Adrenal gland (tissue), 12 donors: ENCODE data around the gene SPARC. TPM values are rescaled to one million over a fixed set of nuclear protein-coding genes. Genes with fewer than 3 reads are reported as not detected.

Experiments used
- DNase-seq, 7 donors: peaks; one replicate each; pipeline ENCODE4 v3.0.0-alpha.2; 2019 to 2020
- H3K27ac ChIP-seq, 5 donors: fragments of 200-600 bp; sonication (generic) in 4 of 5; 1 replicate in 3 of 5; 2 replicates in 2 of 5; pipeline versions ENCODE4 v1.5.1 to v1.8.0; 2016 to 2020; ENCODE audit warnings: mild to moderate bottlenecking in 1 of 5
- H3K27me3 ChIP-seq: fragments of 200-600 bp; 2 replicates; pipeline ENCODE4 v1.8.0; 2021
- H3K36me3 ChIP-seq, 2 donors: fragments of 200-600 bp; replicated peaks in 1 of 2; 1 replicate in 1 of 2; 2 replicates in 1 of 2; pipeline versions ENCODE4 v1.5.1 to v1.8.0; 2018 to 2022
- H3K4me1 ChIP-seq, 2 donors: fragments of 200-600 bp; replicated peaks in 1 of 2; 1 replicate in 1 of 2; 2 replicates in 1 of 2; pipeline versions ENCODE4 v1.5.1 to v1.8.0; 2018 to 2021
- H3K4me3 ChIP-seq, 4 donors: fragments of 200-600 bp; sonication (generic) in 3 of 4; one replicate each; pipeline ENCODE4 v1.5.1; 2016 to 2018
- H3K9me3 ChIP-seq, 3 donors: fragments of 200-600 bp; sonication (generic) in 1 of 3; replicated peaks in 1 of 3; 1 replicate in 2 of 3; 2 replicates in 1 of 3; pipeline versions ENCODE4 v1.5.1 to v1.8.0; 2016 to 2021
- POLR2A ChIP-seq, 2 donors: fragments of 450-650 bp; IDR thresholded peaks; one replicate each; pipeline ENCODE4 v1.6.1; 2017; ENCODE audit warnings: antibody characterized with exemption in 2 of 2, mild to moderate bottlenecking in 2 of 2, moderate library complexity in 1 of 2
- WGBS, 4 donors: extraction: QIAGEN DNeasy Blood & Tissue Kit in 2 of 4; methylation state at CpG; one replicate each; pipeline versions ENCODE4 v1.1.5 to v1.1.7; 2013 to 2017; 5-methylcytosine and 5-hydroxymethylcytosine counted together
- intact Hi-C, 2 donors: fragments of 100-400 bp; cut with DNase I; formaldehyde crosslinking; loops; one replicate each; pipeline versions ENCODE4 v1.14.1 to v1.15.0; 2022 to 2023
- polyA plus RNA-seq, 3 donors: library from polyadenylated mRNA; stranded (reverse); fragments of 200-250 nt in 2 of 3; fragments of 350-450 nt in 1 of 3; fragmentation: Illumina TruSeq in 1 of 3; extraction: RNeasy Lipid Tissue Mini Kit (QIAGEN cat#74804) in 1 of 3; gene quantifications; one replicate each; pipeline ENCODE4 v1.2.3, GENCODE V29; 2013 to 2014
- total RNA-seq, 9 donors: library from RNA; depleted of rRNA in 4 of 9; stranded (reverse); fragments of >200 nt in 4 of 9; fragments of 120-200 nt in 1 of 9; fragmentation: NEBNext Ultra II Directional in 1 of 9; extraction: Animal tissue kit (Norgen Biotek cat#: 25700) in 1 of 9; gene quantifications; one replicate each; pipeline versions ENCODE4 v1.1.0 to v1.2.4, GENCODE V29; 2013 to 2023
- TF ChIP-seq, protein P1 (sequence below), 6 experiments: fragments of 450-650 bp in 4 of 6; fragments of 200-600 bp in 2 of 6; sonication (generic) in 1 of 6; IDR thresholded peaks; 1 replicate in 5 of 6; 2 replicates in 1 of 6; pipeline versions ENCODE4 v1.5.1 to v1.8.0; 2016 to 2021; ENCODE audit warnings: antibody characterized with exemption in 6 of 6, mild to moderate bottlenecking in 2 of 6, moderate library complexity in 1 of 6
- donor health status: healthy with polysubstance abuse.
- donor health status: Bipolar disorder and iron deficiency.
- donor health status: DM: yes; HTN: yes; CAD: no.
- donor health status: DM: no; HTN: no; CAD: no.
- donor health status: DM: no; HTN: no; CAD: no.
- donor health status: DM: yes; HTN: yes; CAD: no.

The SPARC gene
- total and polyA plus RNA-seq, 12 donors = 145 to 4,554 (median 1,213) TPM

DNA sequence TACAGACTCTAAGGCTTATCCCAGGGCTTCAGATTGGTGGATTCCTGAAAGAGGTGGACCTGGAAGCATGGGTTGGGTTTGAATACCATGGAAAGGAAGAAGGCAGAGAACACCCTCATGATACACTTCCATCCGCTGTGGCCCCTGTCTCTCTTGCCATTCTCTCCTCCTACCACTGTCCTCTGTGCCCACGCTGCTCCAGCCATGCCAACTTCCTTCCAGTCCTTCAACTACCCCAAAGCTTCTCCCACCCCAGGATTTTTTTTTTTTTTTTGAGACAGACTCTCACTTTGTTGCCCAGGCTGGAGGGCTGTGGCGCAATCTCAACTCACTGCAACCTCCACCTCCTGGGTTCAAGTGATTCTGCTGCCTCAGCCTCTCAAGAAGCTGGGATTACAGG, 1.7 kb upstream of the SPARC start:
- Histone ChIP-seq H3K9me3 (no peaks in the 10 kb centered on the region), H3K27ac (peak overlapping the region in 3 of 5 donors; percentile 21 to 86 (median 85)), H3K36me3 (peaks cover 0 to 6% of the 10 kb centered on the region in 2 donors), H3K4me1 (peaks cover 23 to 27% of the 10 kb centered on the region in 2 donors), H3K4me3 (no peak overlapping the region), H3K27me3 (no peaks in the 10 kb centered on the region)
- TF ChIP-seq POLR2A (IDR thresholded peaks at IDR 0.05) = no peak
- TF ChIP-seq, protein P1, sequence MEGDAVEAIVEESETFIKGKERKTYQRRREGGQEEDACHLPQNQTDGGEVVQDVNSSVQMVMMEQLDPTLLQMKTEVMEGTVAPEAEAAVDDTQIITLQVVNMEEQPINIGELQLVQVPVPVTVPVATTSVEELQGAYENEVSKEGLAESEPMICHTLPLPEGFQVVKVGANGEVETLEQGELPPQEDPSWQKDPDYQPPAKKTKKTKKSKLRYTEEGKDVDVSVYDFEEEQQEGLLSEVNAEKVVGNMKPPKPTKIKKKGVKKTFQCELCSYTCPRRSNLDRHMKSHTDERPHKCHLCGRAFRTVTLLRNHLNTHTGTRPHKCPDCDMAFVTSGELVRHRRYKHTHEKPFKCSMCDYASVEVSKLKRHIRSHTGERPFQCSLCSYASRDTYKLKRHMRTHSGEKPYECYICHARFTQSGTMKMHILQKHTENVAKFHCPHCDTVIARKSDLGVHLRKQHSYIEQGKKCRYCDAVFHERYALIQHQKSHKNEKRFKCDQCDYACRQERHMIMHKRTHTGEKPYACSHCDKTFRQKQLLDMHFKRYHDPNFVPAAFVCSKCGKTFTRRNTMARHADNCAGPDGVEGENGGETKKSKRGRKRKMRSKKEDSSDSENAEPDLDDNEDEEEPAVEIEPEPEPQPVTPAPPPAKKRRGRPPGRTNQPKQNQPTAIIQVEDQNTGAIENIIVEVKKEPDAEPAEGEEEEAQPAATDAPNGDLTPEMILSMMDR (IDR thresholded peaks at IDR 0.05) = no peak
- WGBS, 4 donors = 89 to 100% (median 95%) methylated on average over 3 of the region's 3 CpGs
- intact Hi-C loops = no loop called here
- DNase-seq = peak in 2 of 7 donors; percentile 12 to 41

DNA sequence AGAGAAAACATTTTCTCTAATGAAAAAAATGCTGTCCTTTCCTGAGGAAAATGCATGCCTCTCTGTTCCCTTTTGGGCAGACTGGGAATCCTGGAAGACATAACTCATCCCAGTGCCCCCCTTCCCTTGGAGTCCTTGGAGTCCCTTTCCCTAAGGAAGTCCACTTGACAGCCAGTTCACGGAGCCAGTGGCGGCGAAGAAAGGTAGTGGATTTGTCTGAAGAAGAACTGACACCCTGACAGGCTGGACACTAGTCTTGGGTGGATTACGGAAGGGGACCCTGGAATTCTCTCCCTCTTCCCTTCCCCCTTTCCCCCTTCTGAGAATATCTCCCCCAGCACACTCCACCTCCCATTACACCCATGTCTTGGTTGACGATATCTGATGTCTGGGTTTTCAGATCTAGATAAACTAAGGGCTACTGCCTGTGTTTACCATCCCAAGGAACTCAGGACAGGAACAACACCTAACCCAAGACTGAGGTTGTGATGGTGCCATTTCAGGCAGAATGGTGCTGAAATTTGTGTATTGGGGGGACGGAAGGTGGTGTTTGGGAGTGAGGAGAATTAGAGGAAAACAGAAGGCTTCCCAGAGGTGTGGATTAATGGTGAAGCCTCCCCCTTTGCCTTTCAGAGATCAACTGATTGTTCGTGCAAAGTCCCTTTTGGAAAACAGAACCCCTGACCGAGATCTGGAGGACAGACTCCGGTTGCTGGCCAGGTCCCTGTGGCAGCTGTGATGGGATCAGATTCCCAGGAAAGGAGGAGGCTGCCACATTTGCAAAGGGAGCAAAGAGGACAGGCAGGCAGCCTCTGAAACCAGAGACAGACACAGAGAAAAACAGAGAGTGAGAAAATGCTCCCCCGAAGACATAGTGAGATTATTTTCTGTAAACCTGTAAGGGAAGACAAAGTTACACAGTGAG, 704 bp downstream of the SPARC start:
- H3K4me1 ChIP-seq = peaks cover 47 to 51% of the 10 kb centered on the region in 2 donors
- H3K36me3 ChIP-seq = peaks cover 0 to 11% of the 10 kb centered on the region in 2 donors
- 11 to 20% (median 15%) methylated on average over 10 of the region's 10 CpGs for WGBS, 4 donors
- intact Hi-C loops = no loop called here
- no peaks in the 10 kb centered on the region for H3K9me3 ChIP-seq
- H3K27ac ChIP-seq = peak overlapping the region; percentile 45 to 92 (median 85)
- DNase-seq = peak in 2 of 7 donors; percentile 31 to 48
- H3K27me3 ChIP-seq = no peaks in the 10 kb centered on the region
- TF ChIP-seq, protein P1 (IDR thresholded peaks at IDR 0.05) = no peak
- TF ChIP-seq POLR2A (IDR thresholded peaks at IDR 0.05) = no peak
- peak overlapping the region in 3 of 4 donors; percentile 63 to 83 (median 77) for H3K4me3 ChIP-seq

DNA sequence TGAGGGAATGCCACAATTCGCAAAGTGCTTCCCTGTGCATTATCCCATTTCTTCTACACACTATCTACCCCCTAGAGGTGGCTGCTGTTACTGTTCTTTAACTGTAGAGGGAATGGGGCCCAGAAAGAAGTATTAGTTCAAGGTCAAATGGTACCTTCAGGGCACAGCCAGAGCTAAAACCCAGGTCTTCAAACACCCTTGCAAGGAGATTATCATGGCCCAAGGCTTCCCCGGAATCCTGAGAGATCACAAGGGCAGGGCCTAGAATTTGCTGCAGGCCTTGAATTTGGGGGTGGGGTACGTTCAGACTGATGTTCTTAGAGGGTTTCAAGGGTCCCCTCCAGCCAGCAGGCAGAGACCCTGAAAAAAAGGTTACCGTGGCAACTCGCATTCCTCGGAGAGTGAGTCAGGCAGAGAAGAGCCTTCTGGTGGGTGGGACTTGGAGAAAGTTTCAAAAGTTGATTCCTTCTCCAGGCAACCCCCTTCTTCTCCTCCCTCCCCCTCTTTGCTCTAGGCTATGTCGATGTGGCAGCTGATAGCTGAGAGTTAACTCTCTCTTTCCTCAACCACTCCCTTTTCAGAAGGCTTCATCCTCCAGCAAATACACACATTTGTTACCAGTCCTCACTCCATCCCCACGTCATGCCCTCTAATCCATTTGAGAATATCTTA, 1.9 kb downstream of the SPARC start:
- no peaks in the 10 kb centered on the region for H3K27me3 ChIP-seq
- no peaks in the 10 kb centered on the region for H3K9me3 ChIP-seq
- H3K4me3 ChIP-seq = peak overlapping the region in 3 of 4 donors; percentile 16 to 77 (median 63)
- 8 to 18% (median 16%) methylated on average over 7 to 8 of the region's 8 CpGs for WGBS, 4 donors
- peaks cover 0 to 11% of the 10 kb centered on the region in 2 donors for H3K36me3 ChIP-seq
- intact Hi-C loops = no loop called here
- peak; percentile 58 to 88 (median 81) for DNase-seq
- peak overlapping the region; percentile 58 to 92 (median 85) for H3K27ac ChIP-seq
- H3K4me1 ChIP-seq = peaks cover 57 to 63% of the 10 kb centered on the region in 2 donors
- TF ChIP-seq POLR2A (IDR thresholded peaks at IDR 0.05) = peak; percentile 30 to 70
- TF ChIP-seq, protein P1 (IDR thresholded peaks at IDR 0.05) = peak in 5 of 6 experiments; percentile 25 to 50 (median 49)
